IMR-90 (cell line): ENCODE results near the gene SGSH. TPM values are rescaled to one million over a fixed set of nuclear protein-coding genes. Genes with fewer than 3 reads are reported as not detected.

Experiments used
- ATAC-seq: fragments of 200-7000 bp; cut with Tn5 transposase; 2 replicates; pipeline ENCODE4 v1.9.1; 2020; ENCODE audit warnings: low read depth, mild to moderate bottlenecking, moderate library complexity
- BruUV-seq: library from RNA; stranded (reverse); fragments of 400-500 nt; replicated peaks from 2 replicates; lab custom pipeline; 2021; lab: Mats Ljungman, UMichigan
- CTCF ChIA-PET: fragments of 300-600 bp; formaldehyde crosslinking; extraction: SDS; loops from one replicate; lab custom pipeline; 2021; ENCODE audit warnings: antibody characterized with exemption; lab: Yijun Ruan, JAX
- POLR2A ChIA-PET: fragments of 300-600 bp; sonication (Branson Sonifier 250); formaldehyde crosslinking; loops from one replicate; lab custom pipeline; 2022; ENCODE audit warnings: antibody characterized with exemption; ENCODE audit not compliant: unreplicated experiment; lab: Charles Lee
- DNase-seq: peaks from one replicate; pipeline ENCODE4 v3.0.0; 2013
- H2AFZ ChIP-seq: replicated peaks from 2 replicates; pipeline ENCODE3; 2013; ENCODE audit warnings: low read length, mild to moderate bottlenecking; ENCODE audit not compliant: poor library complexity
- H2AK5ac ChIP-seq: 2 replicates; pipeline ENCODE4 v1.6.1; 2013; ENCODE audit warnings: low read depth, low read length, inconsistent platforms
- H2AK9ac ChIP-seq: replicated peaks from 2 replicates; pipeline ENCODE3; 2013; ENCODE audit warnings: mild to moderate bottlenecking, low read depth, low read length, moderate library complexity; ENCODE audit not compliant: poor library complexity
- H2BK120ac ChIP-seq: 2 replicates; pipeline ENCODE4 v1.6.1; 2013; ENCODE audit warnings: low read depth, low read length, inconsistent platforms
- H2BK15ac ChIP-seq: 3 replicates; pipeline ENCODE4 v1.6.1; 2013; ENCODE audit warnings: low read depth, low read length, inconsistent platforms
- H2BK20ac ChIP-seq: 2 replicates; pipeline ENCODE4 v1.6.1; 2013; ENCODE audit warnings: low read depth, mild to moderate bottlenecking, inconsistent platforms, low read length, moderate library complexity
- H2BK5ac ChIP-seq: 2 replicates; pipeline ENCODE4 v1.6.1; 2013; ENCODE audit warnings: mild to moderate bottlenecking, low read depth, low read length, inconsistent platforms; ENCODE audit not compliant: poor library complexity, severe bottlenecking
- H3K14ac ChIP-seq: replicated peaks from 2 replicates; pipeline ENCODE4 v1.6.1; 2013; ENCODE audit warnings: low read depth, low read length, inconsistent platforms
- H3K18ac ChIP-seq: 2 replicates; pipeline ENCODE4 v1.6.1; 2013; ENCODE audit warnings: low read depth, low read length, control low read depth
- H3K23ac ChIP-seq: 2 replicates; pipeline ENCODE4 v1.6.1; 2013; ENCODE audit warnings: low read depth, low read length, inconsistent platforms
- H3K27ac ChIP-seq: 2 replicates; pipeline ENCODE4 v1.5.1; 2013; ENCODE audit warnings: mild to moderate bottlenecking, control low read depth, low read length; ENCODE audit not compliant: insufficient read depth
- H3K27me3 ChIP-seq: 2 replicates; pipeline ENCODE4 v1.6.1; 2013; ENCODE audit warnings: low read length; ENCODE audit not compliant: control insufficient read depth, insufficient read depth
- H3K36me3 ChIP-seq: 2 replicates; pipeline ENCODE4 v1.6.1; 2013; ENCODE audit warnings: low read length, mixed read lengths; ENCODE audit not compliant: control insufficient read depth, insufficient read depth
- H3K4ac ChIP-seq: 2 replicates; pipeline ENCODE4 v1.6.1; 2013; ENCODE audit warnings: low read depth, low read length, inconsistent platforms
- H3K4me1 ChIP-seq: 2 replicates; pipeline ENCODE4 v1.6.1; 2013; ENCODE audit warnings: low read length, mixed read lengths; ENCODE audit not compliant: control insufficient read depth, insufficient read depth
- H3K4me2 ChIP-seq: 2 replicates; pipeline ENCODE4 v1.6.1; 2013; ENCODE audit warnings: low read depth, mild to moderate bottlenecking, control low read depth, low read length, moderate library complexity
- H3K4me3 ChIP-seq: 2 replicates; pipeline ENCODE4 v1.5.1; 2013; ENCODE audit warnings: low read depth, mild to moderate bottlenecking, control low read depth, low read length, moderate library complexity; ENCODE audit not compliant: insufficient read depth
- H3K56ac ChIP-seq: 2 replicates; pipeline ENCODE4 v1.6.1; 2013; ENCODE audit warnings: low read length, inconsistent platforms; ENCODE audit not compliant: insufficient read depth; ENCODE audit errors: extremely low read depth
- H3K79me1 ChIP-seq, 2 experiments: 2 replicates each; pipeline ENCODE4 v1.6.1; 2013; ENCODE audit warnings: low read length in 2 of 2, inconsistent platforms in 1 of 2, low read depth in 1 of 2
- H3K9ac ChIP-seq: 2 replicates; pipeline ENCODE4 v1.6.1; 2013; ENCODE audit warnings: low read depth, low read length, control low read depth
- H3K9me1 ChIP-seq: 2 replicates; pipeline ENCODE4 v1.6.1; 2013; ENCODE audit warnings: low read length, inconsistent platforms; ENCODE audit not compliant: insufficient read depth
- H3K9me3 ChIP-seq: 2 replicates; pipeline ENCODE4 v1.6.1; 2013; ENCODE audit warnings: low read length; ENCODE audit not compliant: control insufficient read depth, insufficient read depth
- H4K20me1 ChIP-seq: 2 replicates; pipeline ENCODE4 v1.6.1; 2013; ENCODE audit warnings: low read length, inconsistent platforms; ENCODE audit not compliant: insufficient read depth
- H4K5ac ChIP-seq: 2 replicates; pipeline ENCODE4 v1.6.1; 2013; ENCODE audit warnings: mild to moderate bottlenecking, low read depth, low read length, control low read depth
- H4K8ac ChIP-seq, 2 experiments: 2 replicates each; pipeline ENCODE4 v1.6.1; 2013; ENCODE audit warnings: low read depth in 2 of 2, low read length in 2 of 2, control low read depth in 1 of 2, inconsistent platforms in 1 of 2
- H4K91ac ChIP-seq: 2 replicates; pipeline ENCODE4 v1.6.1; 2013; ENCODE audit warnings: low read depth, low read length, inconsistent platforms; ENCODE audit not compliant: insufficient read depth
- BHLHE40 ChIP-seq: fragments of 150-350 bp; IDR thresholded peaks from 2 replicates; pipeline ENCODE4 v1.6.1; 2016; ENCODE audit warnings: mild to moderate bottlenecking, low read depth, low read length
- CEBPB ChIP-seq: IDR thresholded peaks from 2 replicates; pipeline ENCODE4 v1.6.1; 2012; ENCODE audit warnings: low read depth, low read length, improper control_type of control experiment
- FOS ChIP-seq: fragments of 150-350 bp; IDR thresholded peaks from 2 replicates; pipeline ENCODE4 v1.6.1; 2016; ENCODE audit warnings: low read depth, low read length
- MAFK ChIP-seq: IDR thresholded peaks from 2 replicates; pipeline ENCODE4 v1.6.1; 2012; ENCODE audit warnings: low read depth, low read length, improper control_type of control experiment
- MAZ ChIP-seq: IDR thresholded peaks from 2 replicates; pipeline ENCODE4 v1.6.1; 2012; ENCODE audit warnings: low read depth, mild to moderate bottlenecking, low read length, improper control_type of control experiment, moderate library complexity, borderline replicate concordance
- RCOR1 ChIP-seq: IDR thresholded peaks from 2 replicates; pipeline ENCODE4 v1.6.1; 2012; ENCODE audit warnings: mild to moderate bottlenecking, low read length, improper control_type of control experiment; ENCODE audit not compliant: insufficient replicate concordance
- WGBS, 2 experiments: methylation state at CpG; one replicate each; pipeline versions ENCODE4 v1.1.5 to v1.1.7; 2013; ENCODE audit warnings: missing lambda C conversion rate in 2 of 2; ENCODE audit not compliant: insufficient read length in 1 of 2; ENCODE audit errors: extremely low coverage in 2 of 2; 5-methylcytosine and 5-hydroxymethylcytosine counted together
- dilution Hi-C: fragments of 300-500 bp; cut with HindIII; formaldehyde crosslinking; loops from one replicate; pipeline ENCODE4 v1.14.3; 2018; ENCODE audit warnings: low sequenced_read_pairs; ENCODE audit not compliant: unreplicated experiment
- in situ Hi-C: fragments of 300-500 bp; cut with MboI; formaldehyde crosslinking; loops from 3 replicates; pipeline ENCODE4 v1.14.3; 2019; ENCODE audit warnings: low sequenced_read_pairs, inconsistent platforms, mixed read lengths
- intact Hi-C: fragments of 100-400 bp; cut with micrococcal nuclease; formaldehyde crosslinking; loops from 2 replicates; pipeline ENCODE4 v1.10.0; 2022
- polyA plus RNA-seq, 3 experiments: library from polyadenylated mRNA; depleted of rRNA; stranded (reverse); fragments of >200 nt; gene quantifications; 2 replicates each; pipeline ENCODE4 v1.2.3, GENCODE V29; 2012; ENCODE audit warnings: low replicate concordance in 1 of 3
- total RNA-seq: library from RNA; depleted of rRNA; stranded (reverse); fragments of >200 nt; gene quantifications from 2 replicates; pipeline ENCODE4 v1.2.3, GENCODE V29; 2012
- TF ChIP-seq, protein P1 (sequence below): conservative IDR thresholded peaks from 2 replicates; pipeline ENCODE4 v1.5.1; 2012; ENCODE audit warnings: mild to moderate bottlenecking, low read depth, low read length, improper control_type of control experiment
- TF ChIP-seq, protein P2 (sequence below): fragments of 150-350 bp; IDR thresholded peaks from 2 replicates; pipeline ENCODE4 v1.6.1; 2017; ENCODE audit warnings: mild to moderate bottlenecking, antibody characterized with exemption, low read length, low read depth

Gene SGSH
- total and polyA plus RNA-seq, 2 of the 4 experiments (the other 2 are of a cell fraction): 3.0 to 41.5 TPM

DNA sequence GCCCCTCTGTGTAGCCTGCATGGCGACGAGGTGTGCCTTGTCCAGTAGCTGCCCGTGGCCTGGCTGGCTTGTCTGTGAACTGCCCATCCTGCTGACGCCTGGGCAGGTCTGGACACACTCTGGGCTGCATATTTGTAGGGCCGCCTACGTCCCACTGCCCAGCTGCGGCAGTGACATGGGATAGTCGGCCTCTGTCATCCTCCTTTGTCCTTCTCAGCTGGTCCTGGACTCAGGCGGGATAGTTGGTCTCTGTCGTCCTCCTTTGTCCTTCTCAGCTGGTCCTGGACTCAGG is 35.8 kb downstream of the SGSH start:
- TF ChIP-seq, protein P1, sequence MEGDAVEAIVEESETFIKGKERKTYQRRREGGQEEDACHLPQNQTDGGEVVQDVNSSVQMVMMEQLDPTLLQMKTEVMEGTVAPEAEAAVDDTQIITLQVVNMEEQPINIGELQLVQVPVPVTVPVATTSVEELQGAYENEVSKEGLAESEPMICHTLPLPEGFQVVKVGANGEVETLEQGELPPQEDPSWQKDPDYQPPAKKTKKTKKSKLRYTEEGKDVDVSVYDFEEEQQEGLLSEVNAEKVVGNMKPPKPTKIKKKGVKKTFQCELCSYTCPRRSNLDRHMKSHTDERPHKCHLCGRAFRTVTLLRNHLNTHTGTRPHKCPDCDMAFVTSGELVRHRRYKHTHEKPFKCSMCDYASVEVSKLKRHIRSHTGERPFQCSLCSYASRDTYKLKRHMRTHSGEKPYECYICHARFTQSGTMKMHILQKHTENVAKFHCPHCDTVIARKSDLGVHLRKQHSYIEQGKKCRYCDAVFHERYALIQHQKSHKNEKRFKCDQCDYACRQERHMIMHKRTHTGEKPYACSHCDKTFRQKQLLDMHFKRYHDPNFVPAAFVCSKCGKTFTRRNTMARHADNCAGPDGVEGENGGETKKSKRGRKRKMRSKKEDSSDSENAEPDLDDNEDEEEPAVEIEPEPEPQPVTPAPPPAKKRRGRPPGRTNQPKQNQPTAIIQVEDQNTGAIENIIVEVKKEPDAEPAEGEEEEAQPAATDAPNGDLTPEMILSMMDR: no peak
- TF ChIP-seq BHLHE40: no peak
- TF ChIP-seq, protein P2, sequence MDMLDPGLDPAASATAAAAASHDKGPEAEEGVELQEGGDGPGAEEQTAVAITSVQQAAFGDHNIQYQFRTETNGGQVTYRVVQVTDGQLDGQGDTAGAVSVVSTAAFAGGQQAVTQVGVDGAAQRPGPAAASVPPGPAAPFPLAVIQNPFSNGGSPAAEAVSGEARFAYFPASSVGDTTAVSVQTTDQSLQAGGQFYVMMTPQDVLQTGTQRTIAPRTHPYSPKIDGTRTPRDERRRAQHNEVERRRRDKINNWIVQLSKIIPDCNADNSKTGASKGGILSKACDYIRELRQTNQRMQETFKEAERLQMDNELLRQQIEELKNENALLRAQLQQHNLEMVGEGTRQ: no peak
- TF ChIP-seq CEBPB: no peak
- no peak for TF ChIP-seq RCOR1
- no peak for TF ChIP-seq FOS
- TF ChIP-seq MAFK: no peak
- no peak for TF ChIP-seq MAZ
- ATAC-seq (no peak), DNase-seq (no peak)
- no peak overlapping the region for H3K14ac ChIP-seq
- no peak overlapping the region for H2BK15ac ChIP-seq
- H4K5ac ChIP-seq: no peak overlapping the region
- H4K8ac ChIP-seq: no peak overlapping the region
- intact Hi-C loops (no loop called here), in situ Hi-C loops (no loop called here), dilution Hi-C loops (no loop called here)
- no peaks in the 10 kb centered on the region; the same call in 1 of the 2 replicates for H3K9me1 ChIP-seq
- H2AK9ac ChIP-seq: no peak overlapping the region
- H3K9ac ChIP-seq: no peak overlapping the region
- 40% methylated on average over 4 of the region's 10 CpGs; no CpG with 5 or more reads in 1 of the 2 experiments for WGBS, 2 experiments
- no peaks in the 10 kb centered on the region for H3K9me3 ChIP-seq
- no peak overlapping the region for H3K4ac ChIP-seq
- H2AK5ac ChIP-seq: no peak overlapping the region
- H3K56ac ChIP-seq: no peak overlapping the region
- no peaks in the 10 kb centered on the region for H3K79me1 ChIP-seq
- POLR2A ChIA-PET: no interaction called here
- CTCF ChIA-PET: interaction anchor here (0.7 to 1.5 kb wide), 2 partner anchors 11 to 12 kb away, joined by 3 read pairs; no protein-coding TSS in a partner anchor
- no peak overlapping the region for H3K4me3 ChIP-seq
- peaks cover 17% of the 10 kb centered on the region for H3K27me3 ChIP-seq
- no peak overlapping the region for H3K18ac ChIP-seq
- H3K4me2 ChIP-seq: no peak overlapping the region
- H2BK5ac ChIP-seq: no peak overlapping the region
- no peak overlapping the region for H3K23ac ChIP-seq
- no TSS peak for BruUV-seq
- no peaks in the 10 kb centered on the region for H4K20me1 ChIP-seq
- peak overlapping the region; percentile 14 for H2AFZ ChIP-seq
- no peaks in the 10 kb centered on the region for H3K36me3 ChIP-seq
- H2BK20ac ChIP-seq: no peak overlapping the region
- no peak overlapping the region for H3K27ac ChIP-seq
- no peak overlapping the region for H4K91ac ChIP-seq
- H3K4me1 ChIP-seq: peaks cover 6% of the 10 kb centered on the region
- H2BK120ac ChIP-seq: no peak overlapping the region
